Hepatocyte (in vitro differentiated cells): ENCODE data around the gene COMMD4. TPM values are rescaled to one million over a fixed set of nuclear protein-coding genes. Genes with fewer than 3 reads are reported as not detected.
"Not testable (repeated sequence)": the region's sequence is repeated elsewhere in the genome, so short reads cannot be mapped to it uniquely, and the experiment has no call there.

ENCODE experiments used
- DNase-seq: peaks from one replicate; pipeline ENCODE4 v3.0.0-alpha.2; 2016; ENCODE audit warnings: low spot score
- H2AFZ ChIP-seq: fragments of 200-600 bp; sonication (generic); 2 replicates; pipeline ENCODE4 v1.6.0; 2016; ENCODE audit warnings: antibody characterized with exemption, mild to moderate bottlenecking
- H3K27ac ChIP-seq: fragments of 200-600 bp; sonication (generic); 2 replicates; pipeline ENCODE4 v1.5.1; 2016; ENCODE audit warnings: mild to moderate bottlenecking
- H3K27me3 ChIP-seq: fragments of 200-600 bp; sonication (generic); 2 replicates; pipeline ENCODE4 v1.6.1; 2016
- H3K36me3 ChIP-seq: fragments of 200-600 bp; sonication (generic); replicated peaks from 2 replicates; pipeline ENCODE4 v1.5.1; 2016; ENCODE audit warnings: low read depth; ENCODE audit not compliant: insufficient read depth
- H3K4me1 ChIP-seq: fragments of 200-600 bp; sonication (generic); 2 replicates; pipeline ENCODE4 v1.5.1; 2016; ENCODE audit warnings: mild to moderate bottlenecking, moderate library complexity; ENCODE audit not compliant: insufficient read depth
- H3K4me2 ChIP-seq: fragments of 200-600 bp; sonication (generic); 2 replicates; pipeline ENCODE4 v1.6.0; 2016
- H3K4me3 ChIP-seq: fragments of 200-600 bp; sonication (generic); 2 replicates; pipeline ENCODE4 v1.5.1; 2016; ENCODE audit warnings: mild to moderate bottlenecking
- H3K79me2 ChIP-seq: fragments of 200-600 bp; sonication (generic); 2 replicates; pipeline ENCODE4 v1.6.0; 2017; ENCODE audit warnings: mild to moderate bottlenecking
- H3K9me2 ChIP-seq: fragments of 200-600 bp; sonication (generic); replicated peaks from 2 replicates; pipeline ENCODE4 v1.6.0; 2017; ENCODE audit warnings: mild to moderate bottlenecking; ENCODE audit not compliant: insufficient read depth
- H3K9me3 ChIP-seq: fragments of 200-600 bp; sonication (generic); 2 replicates; pipeline ENCODE4 v1.5.1; 2016; ENCODE audit warnings: low read depth, mild to moderate bottlenecking
- H4K20me1 ChIP-seq: fragments of 200-600 bp; sonication (generic); 2 replicates; pipeline ENCODE4 v1.6.0; 2016; ENCODE audit warnings: mild to moderate bottlenecking; ENCODE audit not compliant: insufficient read depth, poor library complexity, severe bottlenecking
- CTCF ChIP-seq: fragments of 200-600 bp; sonication (generic); IDR thresholded peaks from 2 replicates; pipeline ENCODE4 v1.5.1; 2016; ENCODE audit warnings: antibody characterized with exemption, mild to moderate bottlenecking; ENCODE audit not compliant: poor library complexity
- EZH2 ChIP-seq: fragments of 200-600 bp; sonication (generic); IDR thresholded peaks from 2 replicates; pipeline ENCODE4 v1.6.1; 2016; ENCODE audit warnings: antibody characterized with exemption, mild to moderate bottlenecking, borderline replicate concordance
- EZH2phosphoT487 ChIP-seq: fragments of 200-600 bp; sonication (generic); IDR thresholded peaks from one replicate; pipeline ENCODE4 v1.6.1; 2018; ENCODE audit warnings: antibody characterized with exemption, mild to moderate bottlenecking, low read depth, moderate library complexity; ENCODE audit not compliant: unreplicated experiment, severe bottlenecking
- WGBS: methylation state at CpG from one replicate; pipeline ENCODE4 v1.1.6; 2016; ENCODE audit warnings: low lambda C conversion rate; ENCODE audit errors: missing lambda C conversion rate; 5-methylcytosine and 5-hydroxymethylcytosine counted together
- polyA plus RNA-seq: library from polyadenylated mRNA; unstranded; fragments of >200 nt; fragmentation: Nextera tagmentation; extraction: Ambion mirVana; gene quantifications from 2 replicates; pipeline ENCODE4 v1.2.1, GENCODE V29; 2016
- total RNA-seq: library from RNA; depleted of rRNA; stranded (reverse); fragments of >200 nt; gene quantifications from 2 replicates; pipeline ENCODE4 v1.2.3, GENCODE V29; 2014

The COMMD4 gene
- total RNA-seq (46.0 and 70.3 TPM in 2 replicates), polyA plus RNA-seq (99.2 and 105 TPM in 2 replicates)

GRCh38 chr15:75335705-75336355 is at the start of gene COMMD4:
Gene COMMD4 (plus strand): TSS chr15:75336063. CDS start chr15:75336090, 27 bp downstream.
- TF ChIP-seq CTCF (no peak), EZH2 (no peak), EZH2phosphoT487 (no peak)
- Histone ChIP-seq H3K4me1 (peaks cover 4% of the 10 kb centered on the region), H2AFZ (peak within 1 kb of the TSS; percentile 97), H3K4me3 (peak within 1 kb of the TSS; percentile 76), H3K79me2 (peaks cover 13% of the 10 kb centered on the region), H3K27me3 (no peaks in the 10 kb centered on the region), H4K20me1 (no peaks in the 10 kb centered on the region), H3K4me2 (peak within 1 kb of the TSS; percentile 90), H3K36me3 (no peaks in the 10 kb centered on the region), H3K27ac (peak within 1 kb of the TSS; percentile 65), H3K9me3 (no peaks in the 10 kb centered on the region), H3K9me2 (no peaks in the 10 kb centered on the region)
- 3% methylated on average over 27 of the region's 42 CpGs for WGBS
- peak; percentile 97 for DNase-seq

DNA sequence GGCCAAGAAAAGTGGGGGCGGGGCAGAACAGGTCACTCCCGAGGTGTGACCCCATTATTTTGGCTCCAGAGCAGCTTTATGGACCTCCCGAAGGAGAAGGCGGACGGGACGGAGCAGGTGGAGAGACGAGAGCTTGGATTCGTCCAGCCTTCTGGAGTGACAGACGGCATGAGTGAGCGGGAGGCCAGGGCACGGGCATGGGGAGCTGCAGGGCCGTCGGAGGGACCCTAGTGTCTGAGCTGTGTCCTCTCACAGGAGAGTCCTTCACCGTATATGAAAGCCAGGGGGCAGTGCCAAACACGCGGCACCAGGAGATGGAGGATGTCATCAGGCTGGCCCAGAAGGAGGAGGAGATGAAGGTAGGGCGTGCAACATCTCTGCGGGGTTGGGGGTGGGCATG is 42.2 kb upstream of the COMMD4 start:
- H2AFZ ChIP-seq, H4K20me1 ChIP-seq, H3K36me3 ChIP-seq, H3K27me3 ChIP-seq, H3K9me2 ChIP-seq, DNase-seq, H3K4me2 ChIP-seq, H3K9me3 ChIP-seq, H3K4me3 ChIP-seq, H3K27ac ChIP-seq, H3K79me2 ChIP-seq, H3K4me1 ChIP-seq: not testable (repeated sequence)
- whole genome bisulfite sequencing = 100% methylated on average over 2 of the region's 18 CpGs

GRCh38 chr15:75298541-75299310 is 37.1 kb upstream of the COMMD4 start:
- WGBS = 50% methylated on average over 8 of the region's 13 CpGs
- H3K4me1 ChIP-seq, H2AFZ ChIP-seq, H3K36me3 ChIP-seq, H3K9me2 ChIP-seq, DNase-seq, H3K4me3 ChIP-seq, H3K27me3 ChIP-seq, H3K79me2 ChIP-seq, H3K27ac ChIP-seq, H4K20me1 ChIP-seq, H3K4me2 ChIP-seq, H3K9me3 ChIP-seq: not testable (repeated sequence)

DNA sequence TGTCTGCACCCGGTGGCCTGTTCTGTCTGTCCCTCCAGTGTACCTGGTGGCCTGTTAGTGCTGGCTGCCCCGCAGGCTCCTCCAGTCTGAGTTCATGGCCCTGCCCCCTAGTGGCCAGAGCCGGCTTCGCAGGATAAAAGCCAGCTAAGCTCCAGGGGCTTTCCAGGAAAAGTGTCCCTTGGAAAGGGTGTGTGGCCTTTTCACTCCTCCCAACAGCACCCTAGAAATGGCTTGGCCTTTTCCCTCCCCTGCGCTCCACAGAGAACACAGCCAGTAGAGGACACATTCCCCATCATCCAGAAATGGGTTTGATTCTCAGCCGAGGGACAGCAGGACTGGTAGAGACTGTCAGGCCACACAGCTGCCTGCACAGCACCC is 36.6 kb upstream of the COMMD4 start:
- not testable (repeated sequence) for H3K27ac ChIP-seq, H4K20me1 ChIP-seq, H3K4me1 ChIP-seq, H3K27me3 ChIP-seq, H3K4me2 ChIP-seq, H3K4me3 ChIP-seq, H3K36me3 ChIP-seq, H3K79me2 ChIP-seq, H3K9me2 ChIP-seq, H2AFZ ChIP-seq, DNase-seq, H3K9me3 ChIP-seq
- 19% methylated on average over 6 of the region's 6 CpGs for whole genome bisulfite sequencing
- peak; percentile 49 for TF ChIP-seq CTCF

GRCh38 chr15:75300026-75300425 is 35.8 kb upstream of the COMMD4 start:
- not testable (repeated sequence) for H3K4me1 ChIP-seq, H3K79me2 ChIP-seq, H4K20me1 ChIP-seq, H3K27ac ChIP-seq, H2AFZ ChIP-seq, H3K9me2 ChIP-seq, H3K27me3 ChIP-seq, H3K4me2 ChIP-seq, H3K9me3 ChIP-seq, H3K4me3 ChIP-seq, DNase-seq, H3K36me3 ChIP-seq
- 68% methylated on average over 3 of the region's 6 CpGs for WGBS
